Activated CD4-positive, alpha-beta T cell treated with anti-CD3 and anti-CD28 coated beads for 48 hours (primary cell): ENCODE results near the gene NHSL1.

ENCODE experiments used
- DNase-seq: peaks from one replicate; pipeline ENCODE4 v3.0.0-alpha.2; 2020

The NHSL1 gene

GRCh38 chr6:138523347-138524210 is 24.3 kb upstream of the NHSL1 start:
- DNase-seq: no peak

GRCh38 chr6:138522611-138523010 is 23.3 kb upstream of the NHSL1 start:
- DNase-seq: no peak

- DNase-seq: no peak
Measured at GRCh38 chr6:138521790-138522189, 22.5 kb upstream of the NHSL1 start.

DNA sequence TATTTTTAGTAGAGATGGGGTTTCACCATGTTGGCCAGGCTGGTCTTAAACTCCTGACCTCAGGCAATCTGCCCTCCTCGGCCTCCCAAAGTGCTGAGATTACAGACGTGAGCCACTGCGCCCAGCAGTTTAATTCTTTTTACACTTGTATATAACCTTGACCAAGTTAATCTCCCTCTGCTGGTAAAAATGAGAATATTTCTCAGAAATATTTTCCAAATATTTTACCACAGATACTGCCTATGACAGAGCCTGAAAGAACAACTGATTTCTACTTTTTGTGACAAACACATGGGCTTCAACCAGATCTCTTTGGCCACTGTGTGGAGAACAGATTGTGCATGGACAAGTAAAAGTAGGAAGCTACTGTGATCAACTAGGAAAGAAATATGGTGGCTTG is 21.2 kb upstream of the NHSL1 start:
- no peak for DNase-seq

DNA sequence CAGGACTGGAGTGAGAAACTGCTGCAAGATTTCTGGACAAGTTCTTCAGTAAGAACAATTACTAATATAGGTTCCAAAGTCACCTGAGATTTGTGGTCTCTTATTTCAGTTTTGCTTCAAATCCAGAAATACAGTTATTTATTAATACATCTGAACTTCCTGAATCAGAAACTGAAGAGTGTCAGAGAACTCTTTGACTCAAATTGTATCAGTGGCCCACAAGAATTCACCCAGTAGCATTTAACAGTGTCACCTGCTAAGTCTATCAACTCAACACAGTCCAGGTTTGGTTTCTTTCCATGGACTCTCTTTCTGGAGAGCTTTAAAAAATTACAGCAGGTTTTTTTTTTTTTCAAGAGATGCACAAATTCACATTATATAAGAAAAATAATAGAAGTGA is 18.8 kb upstream of the NHSL1 start:
- DNase-seq: no peak

DNA sequence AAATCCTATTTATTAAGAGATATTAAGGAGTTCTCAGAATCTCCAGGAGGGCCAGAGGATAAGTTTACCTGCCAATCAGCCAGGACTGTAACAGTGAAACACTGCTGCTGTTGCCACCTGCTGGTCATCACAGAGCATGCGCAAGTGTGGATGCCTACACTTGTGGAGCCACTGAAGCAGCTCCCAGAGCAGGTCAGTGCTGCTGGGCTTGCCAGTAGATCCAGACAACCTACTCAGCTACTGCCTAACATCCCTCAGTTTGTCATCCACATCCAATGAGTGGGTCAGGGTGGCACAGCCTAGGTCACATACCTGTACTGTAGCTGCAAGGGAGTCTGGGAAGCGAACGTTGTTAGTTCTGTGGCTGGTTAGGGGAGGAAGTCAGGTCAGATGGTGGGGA is 18.3 kb upstream of the NHSL1 start:
- DNase-seq: peak; percentile 66

- no peak for DNase-seq
Measured at GRCh38 chr6:138515657-138516248, 16.5 kb upstream of the NHSL1 start.

DNA sequence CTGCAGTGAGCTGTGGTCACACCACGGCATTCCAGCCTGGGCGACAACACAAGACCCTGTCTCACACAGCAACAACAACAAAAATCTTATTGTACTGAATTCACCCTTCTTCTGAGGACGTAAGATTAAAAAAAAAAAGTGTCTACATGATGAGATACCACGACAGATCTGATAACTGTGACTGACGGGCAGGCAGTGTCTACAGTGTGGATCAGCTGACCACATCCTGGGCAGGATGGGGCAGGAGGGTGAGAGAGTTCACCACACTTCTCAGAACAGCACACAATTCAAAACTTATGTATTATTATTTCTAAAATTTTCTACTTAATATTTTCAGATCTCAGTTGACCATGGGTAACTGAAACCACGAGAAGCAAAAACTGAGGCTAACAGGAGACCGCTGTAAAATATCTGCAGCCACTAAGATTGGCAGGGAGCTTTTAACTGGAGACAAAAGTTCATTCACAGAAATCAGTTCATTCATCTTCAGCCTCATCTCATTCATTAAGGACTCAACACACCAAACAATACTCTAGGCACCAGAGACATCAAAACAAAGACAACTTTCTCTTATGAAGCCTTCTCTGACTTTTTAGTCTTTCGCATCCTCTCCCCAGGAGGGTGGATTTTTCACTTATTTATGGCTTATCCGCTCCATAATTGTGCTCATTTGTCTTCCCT is 15.7 kb upstream of the NHSL1 start:
- no peak for DNase-seq

DNA sequence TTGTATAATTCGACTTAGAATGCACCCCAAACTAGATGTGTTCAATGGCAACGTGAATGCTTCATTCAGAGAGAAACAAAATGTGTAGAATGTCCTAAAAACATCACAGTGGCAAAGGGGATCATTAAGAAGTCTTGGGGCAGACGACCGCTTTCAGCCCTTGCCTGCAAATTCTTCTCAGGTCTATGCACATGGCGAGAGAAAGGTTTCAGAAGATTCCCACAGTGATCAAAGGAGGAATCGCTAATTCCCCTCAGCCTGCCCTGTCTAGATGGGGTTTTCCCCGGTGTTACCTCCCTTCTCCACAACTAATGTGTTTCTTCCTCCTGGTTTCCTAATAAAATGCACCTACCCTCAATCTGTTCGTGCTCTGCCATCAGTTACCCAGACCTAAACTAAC is 13.3 kb upstream of the NHSL1 start:
- no peak for DNase-seq

GRCh38 chr6:138510093-138510492 is 10.8 kb upstream of the NHSL1 start:
- no peak for DNase-seq

GRCh38 chr6:138509371-138509770 is 10.1 kb upstream of the NHSL1 start:
- DNase-seq: peak; percentile 49

- DNase-seq: no peak
Measured at GRCh38 chr6:138508676-138508988, 9.3 kb upstream of the NHSL1 start.

DNA sequence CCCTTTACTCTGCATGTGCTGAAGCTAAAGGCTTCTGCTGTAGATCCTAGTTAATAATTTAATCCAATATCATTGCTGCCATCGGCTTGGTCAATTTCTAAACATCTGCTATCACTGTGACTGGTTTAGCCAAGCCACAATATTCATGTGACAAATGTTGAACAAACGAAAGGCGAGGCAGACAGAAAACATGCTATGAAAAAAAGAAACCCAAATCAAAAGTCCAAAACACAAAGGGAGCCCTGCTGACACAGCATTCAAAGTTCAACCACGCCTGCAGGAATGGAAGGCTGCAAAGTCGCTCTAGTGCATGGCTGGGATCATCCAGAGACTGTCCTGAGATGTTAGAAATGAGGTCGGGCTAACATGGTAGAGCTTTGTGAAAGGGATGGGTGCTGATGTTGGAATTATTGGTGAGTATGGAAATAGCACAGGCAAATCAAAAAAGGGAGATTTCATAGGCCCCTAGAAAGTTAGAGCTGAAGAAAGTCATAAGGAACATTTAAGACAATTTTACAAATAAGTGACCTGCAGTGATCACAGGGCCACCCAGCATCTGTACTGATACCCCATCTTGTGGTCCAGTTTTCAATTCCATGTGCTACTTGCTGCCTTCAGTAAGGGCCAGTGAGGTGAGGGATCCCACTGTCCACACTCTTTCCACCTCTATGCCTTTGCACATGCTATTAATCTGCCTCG is 8.8 kb upstream of the NHSL1 start:
- DNase-seq: no peak

DNA sequence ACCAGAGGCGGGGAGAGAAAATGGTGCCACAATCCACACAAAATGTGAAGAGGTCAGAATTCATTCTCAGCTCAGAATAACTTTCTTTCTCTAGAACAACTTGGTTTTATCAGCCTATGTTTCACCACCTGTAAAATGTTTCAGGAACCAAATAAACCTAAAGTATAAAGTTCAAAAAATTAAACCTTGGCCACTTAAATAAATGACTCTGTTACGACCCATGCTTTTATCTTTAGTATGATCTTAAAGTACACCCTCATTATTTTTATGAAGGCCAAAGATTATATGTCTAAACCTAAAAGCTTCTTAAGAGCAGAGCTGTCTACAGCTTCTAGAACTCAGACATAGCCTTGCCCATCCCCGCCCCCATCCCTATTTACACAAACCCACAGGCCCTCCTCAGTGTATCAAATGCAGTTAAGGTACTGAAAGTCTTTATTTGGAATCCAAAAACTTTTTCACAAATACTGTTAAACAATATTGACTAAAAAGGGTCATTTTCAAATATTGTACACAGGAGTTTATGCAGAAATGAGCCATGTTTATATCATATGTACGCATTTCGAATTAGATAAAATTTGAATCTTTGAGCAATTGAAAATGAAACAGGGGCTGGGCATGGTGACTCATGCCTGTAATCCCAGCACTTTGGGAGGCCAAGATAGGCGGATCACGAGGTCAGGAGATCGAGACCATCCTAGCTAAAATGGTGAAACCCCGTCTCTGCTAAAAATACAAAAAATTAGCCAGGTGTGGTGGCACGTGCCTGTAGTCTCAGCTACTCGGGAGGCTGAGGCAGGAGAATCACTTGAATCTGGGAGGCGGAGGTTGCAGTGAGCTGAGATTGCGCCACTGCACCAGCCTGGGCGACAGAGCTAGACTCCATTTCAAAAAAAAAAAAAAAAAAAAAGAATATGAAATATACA is 5.7 kb upstream of the NHSL1 start:
- no peak for DNase-seq

- no peak for DNase-seq
Measured at GRCh38 chr6:138503881-138504680, 4.8 kb upstream of the NHSL1 start.

DNA sequence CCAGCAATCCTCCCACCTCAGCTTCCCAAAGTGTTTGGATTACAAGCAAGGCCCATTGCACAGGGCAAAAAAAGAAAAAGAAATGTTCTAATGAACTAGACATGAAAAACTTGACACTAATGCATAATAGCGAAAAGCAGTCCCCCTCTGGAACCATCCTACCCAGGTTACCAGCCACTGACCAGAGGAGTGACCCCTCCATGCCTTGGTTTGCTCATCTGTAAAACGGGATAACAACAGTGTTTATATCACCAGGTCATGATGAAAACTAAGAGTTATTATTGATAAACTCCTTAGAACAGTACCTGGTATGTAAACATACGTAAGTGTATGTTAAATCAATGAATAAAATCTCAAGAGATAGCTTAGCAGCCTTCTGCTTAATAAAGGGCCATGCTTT is 3.3 kb upstream of the NHSL1 start:
- DNase-seq: no peak

GRCh38 chr6:138500867-138501446 is 1.7 kb upstream of the NHSL1 start:
- no peak for DNase-seq

DNA sequence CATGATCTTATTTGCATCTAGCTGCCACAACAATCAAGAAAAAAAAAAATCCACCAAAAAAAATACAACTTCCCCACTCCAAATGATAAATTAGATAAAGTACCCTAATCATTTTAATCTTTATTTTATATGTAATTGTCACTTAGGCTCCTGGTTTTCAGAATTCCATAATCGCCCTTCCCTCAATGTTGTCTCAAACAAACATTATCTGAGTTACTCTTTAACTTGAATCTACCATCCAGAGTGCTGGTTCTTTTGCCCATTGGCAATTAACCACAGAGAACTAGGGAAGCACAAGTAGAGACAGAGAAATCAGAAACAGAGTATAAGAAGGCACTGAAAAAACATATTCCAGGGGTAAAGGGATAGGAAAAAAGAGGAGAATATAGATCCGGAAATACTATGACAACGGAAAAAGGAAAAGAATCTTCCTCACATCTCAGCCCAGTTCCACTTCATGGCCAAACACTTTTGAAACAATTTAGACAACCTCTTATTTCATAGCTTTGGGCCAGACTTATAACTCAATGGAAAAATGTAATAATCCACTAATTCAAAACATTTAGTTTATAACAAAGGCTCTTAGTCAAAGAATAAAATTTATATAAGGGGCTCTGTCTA is 861 bp upstream of the NHSL1 start:
- no peak for DNase-seq

GRCh38 chr6:138498629-138499302 is 528 bp downstream of the NHSL1 start:
- DNase-seq: no peak

- DNase-seq: no peak
Measured at GRCh38 chr6:138497286-138497685, 2.0 kb downstream of the NHSL1 start.
